ENCODE results near the gene SRA1. TPM values are rescaled to one million over a fixed set of nuclear protein-coding genes. Genes with fewer than 3 reads are reported as not detected.

The SRA1 gene
- total and polyA plus RNA-seq, 2 of the 13 experiments (the other 11 are each of a cell fraction or from before 2014, with no cell fraction given) = 14.2 to 32.8 TPM

GRCh38 chr5:140564196-140565023, 7.1 kb upstream of the SRA1 start, which contains the start of the genes APBB3 and SLC35A4 (continued):
- TF ChIP-seq GPBP1L1 (CRISPR knock-in tag; IDR thresholded peaks at IDR 0.05) (no peak), TRIM24 (CRISPR knock-in tag; IDR thresholded peaks at IDR 0.05) (no peak), ZNF367 (CRISPR knock-in tag; IDR thresholded peaks at IDR 0.05; ENCODE audit: borderline replicate concordance) (no peak), ZNF160 (CRISPR knock-in tag; IDR thresholded peaks at IDR 0.05) (no peak), TBX3 (IDR thresholded peaks at IDR 0.05; ENCODE audit: borderline replicate concordance) (no peak), GTF3A (CRISPR knock-in tag; conservative IDR thresholded peaks at IDR 0.05) (no peak), ATF7 (IDR thresholded peaks at IDR 0.05) (no peak), ATF7 (CRISPR knock-in tag; IDR thresholded peaks at IDR 0.05) (no peak), IRF9 (CRISPR knock-in tag; IDR thresholded peaks at IDR 0.05; ENCODE audit: borderline replicate concordance) (0 out of 2 replicates have a peak, but pooled peaks have one; percentile 71), EHMT2 (IDR thresholded peaks at IDR 0.05; ENCODE audit: borderline replicate concordance, low read depth, low read length) (no peak), ZNF614 (CRISPR knock-in tag; IDR thresholded peaks at IDR 0.05; ENCODE audit: borderline replicate concordance) (peak; percentile 33; the same call in 1 of the 2 replicates), ZNF383 (CRISPR knock-in tag; IDR thresholded peaks at IDR 0.05; ENCODE audit: borderline replicate concordance) (no peak)

Measured in HepG2 (cell line).